HepG2 (cell line): ENCODE measurements around the gene MICAL3. TPM values are rescaled to one million over a fixed set of nuclear protein-coding genes. Genes with fewer than 3 reads are reported as not detected.

Source experiments
- ATAC-seq: fragments of 200-7000 bp; cut with Tn5 transposase; 3 replicates; pipeline ENCODE4 v1.9.1; 2020; ENCODE audit warnings: mild to moderate bottlenecking, moderate library complexity
- BruUV-seq: library from RNA; stranded (reverse); fragments of 400-500 nt; replicated peaks from 2 replicates; lab custom pipeline; 2021; lab: Mats Ljungman, UMichigan
- CTCF ChIA-PET: fragments of 300-600 bp; formaldehyde crosslinking; extraction: SDS; loops from one replicate; lab custom pipeline; 2021; ENCODE audit warnings: low total read pairs, inconsistent platforms, low intra/inter-chr PET ratio; lab: Yijun Ruan, JAX
- POLR2A ChIA-PET: fragments of 350-600 bp; sonication (Branson Sonifier 250); formaldehyde crosslinking; loops from one replicate; lab custom pipeline; 2020; ENCODE audit warnings: antibody characterized with exemption, inconsistent platforms; lab: Yijun Ruan, JAX
- DNase-seq: peaks from one replicate; pipeline ENCODE4 v3.0.0-alpha.2; 2015; ENCODE audit warnings: low spot score
- FAIRE-seq: peaks from 3 replicates; lab custom pipeline; 2011; peaks lifted over from hg19 to GRCh38; lab: Jason Lieb, UNC
- H2AFZ ChIP-seq: one replicate; pipeline ENCODE4 v1.6.1; 2011; ENCODE audit warnings: low read length, inconsistent platforms
- H3K27ac ChIP-seq: fragments of 300-600 bp; 3 replicates; pipeline ENCODE4 v1.8.0; 2011; ENCODE audit warnings: mixed run types, mild to moderate bottlenecking, mixed read lengths, low read length, inconsistent platforms; ENCODE audit not compliant: insufficient read depth; ENCODE audit errors: extremely low read length
- H3K27me3 ChIP-seq, 2 experiments: fragments of 200-600 bp in 1 of 2; 2 replicates in 1 of 2; 3 replicates in 1 of 2; pipeline versions ENCODE4 v1.6.0 to v1.8.0; 2011; ENCODE audit warnings: low read length in 2 of 2, mild to moderate bottlenecking in 2 of 2, moderate library complexity in 2 of 2, inconsistent platforms in 1 of 2; ENCODE audit not compliant: insufficient read depth in 2 of 2, control insufficient read depth in 1 of 2
- H3K36me3 ChIP-seq, 2 experiments: fragments of 200-600 bp in 1 of 2; replicated peaks in 1 of 2; 2 replicates in 1 of 2; 3 replicates in 1 of 2; pipeline versions ENCODE4 v1.5.1 to v1.8.0; 2011; ENCODE audit warnings: low read length in 2 of 2, inconsistent platforms in 1 of 2; ENCODE audit not compliant: insufficient read depth in 2 of 2, control insufficient read depth in 1 of 2
- H3K4me1 ChIP-seq: 2 replicates; pipeline ENCODE4 v1.5.1; 2012; ENCODE audit warnings: low read length, inconsistent platforms; ENCODE audit not compliant: insufficient read depth
- H3K4me2 ChIP-seq: 2 replicates; pipeline ENCODE4 v1.6.0; 2011; ENCODE audit warnings: low read depth, low read length, inconsistent platforms
- H3K4me3 ChIP-seq, 3 experiments: fragments of 200-600 bp in 1 of 3; sonication (generic), shearing (Covaris generic) in 1 of 3; replicated peaks in 1 of 3; 2 replicates each; pipeline ENCODE4 v1.5.1; 2011 to 2016; ENCODE audit warnings: low read length in 3 of 3, inconsistent platforms in 2 of 3, low read depth in 2 of 3, mild to moderate bottlenecking in 2 of 3, control low read depth in 1 of 3, mixed read lengths in 1 of 3; ENCODE audit not compliant: insufficient read depth in 1 of 3
- H3K79me2 ChIP-seq: one replicate; pipeline ENCODE4 v1.6.1; 2011; ENCODE audit warnings: low read length, inconsistent platforms; ENCODE audit not compliant: insufficient read depth
- H3K9ac ChIP-seq: 2 replicates; pipeline ENCODE4 v1.6.0; 2011; ENCODE audit warnings: mild to moderate bottlenecking, low read depth, low read length, inconsistent platforms; ENCODE audit not compliant: insufficient read depth
- H3K9me3 ChIP-seq: 2 replicates; pipeline ENCODE4 v1.5.1; 2012; ENCODE audit warnings: mild to moderate bottlenecking, low read length
- H4K20me1 ChIP-seq: 2 replicates; pipeline ENCODE4 v1.6.0; 2011; ENCODE audit warnings: inconsistent platforms, mild to moderate bottlenecking, low read length, moderate library complexity; ENCODE audit not compliant: insufficient read depth
- EP300 ChIP-seq, 3 experiments: sonication (generic) in 1 of 3; formaldehyde crosslinking in 1 of 3; IDR thresholded peaks; 2 replicates each; pipeline versions ENCODE4 v1.5.1 to v1.6.1; 2011 to 2020; ENCODE audit warnings: low read depth in 2 of 3, low read length in 2 of 3, borderline replicate concordance in 1 of 3, improper control_type of control experiment in 1 of 3, mild to moderate bottlenecking in 1 of 3, missing genetic modification reagents in 1 of 3, moderate library complexity in 1 of 3
- RBFOX2 ChIP-seq: fragments of 200-400 bp; formaldehyde crosslinking; IDR thresholded peaks from 2 replicates; pipeline ENCODE4 v1.6.1; 2017; ENCODE audit warnings: low read depth, mild to moderate bottlenecking, low read length
- REL ChIP-seq: sonication (generic); formaldehyde crosslinking; conservative IDR thresholded peaks from 2 replicates; pipeline ENCODE4 v1.8.0; 2022; ENCODE audit warnings: mild to moderate bottlenecking, missing genetic modification reagents, moderate library complexity
- ZBTB8A ChIP-seq: sonication (generic); formaldehyde crosslinking; IDR thresholded peaks from 2 replicates; pipeline ENCODE4 v1.4.0; 2020; ENCODE audit warnings: mild to moderate bottlenecking, low read depth, missing genetic modification reagents, borderline replicate concordance
- ZFP36L2 ChIP-seq: sonication (generic); formaldehyde crosslinking; IDR thresholded peaks from 2 replicates; pipeline ENCODE4 v1.4.0; 2020; ENCODE audit warnings: missing genetic modification reagents
- ZNF251 ChIP-seq: sonication (generic); formaldehyde crosslinking; IDR thresholded peaks from 2 replicates; pipeline ENCODE4 v1.9.0; 2021; ENCODE audit warnings: mild to moderate bottlenecking, missing genetic modification reagents
- ZNF431 ChIP-seq: sonication (generic); formaldehyde crosslinking; IDR thresholded peaks from 2 replicates; pipeline ENCODE4 v1.9.0; 2022; ENCODE audit warnings: missing genetic modification reagents, low read depth, mild to moderate bottlenecking, borderline replicate concordance
- ZNF44 ChIP-seq: sonication (generic); formaldehyde crosslinking; IDR thresholded peaks from 2 replicates; pipeline ENCODE4 v1.5.1; 2020; ENCODE audit warnings: mild to moderate bottlenecking, missing genetic modification reagents
- ZSCAN20 ChIP-seq: sonication (generic); formaldehyde crosslinking; IDR thresholded peaks from 2 replicates; pipeline ENCODE4 v1.4.0; 2020; ENCODE audit warnings: missing genetic modification reagents, mild to moderate bottlenecking, borderline replicate concordance
- WGBS: methylation state at CpG from one replicate; pipeline ENCODE4 v1.1.6; 2017; ENCODE audit warnings: low lambda C conversion rate; 5-methylcytosine and 5-hydroxymethylcytosine counted together
- in situ Hi-C: cut with HindIII; loops from 2 replicates; pipeline ENCODE4 v1.10.0; 2017; ENCODE audit warnings: low pct_unique_long_range_greater_than_20kb; ENCODE audit not compliant: extremely low pct_ligation_motif_present
- intact Hi-C: fragments of 100-400 bp; cut with micrococcal nuclease; formaldehyde crosslinking; loops from one replicate; pipeline ENCODE4 v1.10.0; 2022; ENCODE audit not compliant: unreplicated experiment
- polyA plus RNA-seq, 8 experiments: library from polyadenylated mRNA; depleted of rRNA in 3 of 8; stranded (reverse) in 7 of 8; unstranded in 1 of 8; fragments of >200 nt; fragmentation: Illumina TruSeq in 4 of 8; extraction: Trizol in 4 of 8; gene quantifications; 2 replicates each; pipeline versions ENCODE4 v1.2.1 to v1.2.3, GENCODE V29; 2011 to 2016; ENCODE audit warnings: low read depth in 4 of 8, missing spikeins in 1 of 8, mixed read lengths in 1 of 8; ENCODE audit not compliant: insufficient read depth in 1 of 8
- total RNA-seq, 5 experiments: library from RNA; depleted of rRNA; stranded (reverse); fragments of >200 nt; fragmentation: Illumina TruSeq; extraction: Trizol; gene quantifications; 2 replicates each; pipeline ENCODE4 v1.2.3, GENCODE V29; 2016; ENCODE audit warnings: low read depth in 1 of 5
- TF ChIP-seq, protein P1 (sequence below), 2 experiments: IDR thresholded peaks; 2 replicates each; pipeline ENCODE4 v1.6.1; 2011 to 2012; ENCODE audit warnings: low read length in 2 of 2, borderline replicate concordance in 1 of 2, low read depth in 1 of 2, mild to moderate bottlenecking in 1 of 2, moderate library complexity in 1 of 2
- TF ChIP-seq, protein P2 (sequence below): sonication (generic); formaldehyde crosslinking; conservative IDR thresholded peaks from 2 replicates; pipeline ENCODE4 v1.4.0; 2020; ENCODE audit warnings: missing genetic modification reagents
- TF ChIP-seq, protein P3 (sequence below): sonication (generic); formaldehyde crosslinking; conservative IDR thresholded peaks from 2 replicates; pipeline ENCODE4 v1.4.0; 2020; ENCODE audit warnings: missing genetic modification reagents
- TF ChIP-seq, protein P4 (sequence below): sonication (generic); formaldehyde crosslinking; IDR thresholded peaks from 2 replicates; pipeline ENCODE4 v1.4.0; 2020; ENCODE audit warnings: missing genetic modification reagents, low read depth, mild to moderate bottlenecking, borderline replicate concordance
- TF ChIP-seq, protein P5 (sequence below): sonication (generic); formaldehyde crosslinking; IDR thresholded peaks from 2 replicates; pipeline ENCODE4 v1.5.1; 2020; ENCODE audit warnings: missing genetic modification reagents, mild to moderate bottlenecking, borderline replicate concordance

MICAL3 gene
- total and polyA plus RNA-seq, 2 of the 13 experiments (the other 11 are each of a cell fraction or from before 2014, with no cell fraction given), result 5.3 to 12.5 TPM

DNA sequence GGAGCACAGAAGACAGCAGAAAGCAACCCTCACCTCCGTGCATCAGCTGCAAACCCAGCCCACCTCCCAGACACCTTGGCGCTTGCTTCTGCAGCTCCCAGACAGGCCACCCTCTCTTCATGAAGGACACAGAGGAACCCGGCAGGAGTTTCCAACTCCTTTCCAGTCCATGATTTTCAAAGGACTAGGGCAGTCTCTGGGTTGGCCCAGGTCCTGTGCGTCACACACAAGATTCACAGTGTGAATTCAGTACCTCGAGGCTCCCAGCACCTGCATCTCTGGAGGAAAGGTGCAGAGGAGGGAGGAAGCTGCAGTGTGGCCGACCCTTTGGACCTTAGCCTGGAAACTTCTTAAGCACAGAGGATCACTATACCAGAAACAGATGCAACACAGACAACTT lies 189.1 kb downstream of the MICAL3 start:
- CTCF ChIA-PET, result no interaction called here
- ATAC-seq (no peak), FAIRE-seq (no peak), DNase-seq (no peak)
- H3K79me2 ChIP-seq, result no peaks in the 10 kb centered on the region
- intact Hi-C loops, result no loop called here
- H4K20me1 ChIP-seq, result no peaks in the 10 kb centered on the region
- H3K9ac ChIP-seq, result no peak overlapping the region
- H3K27me3 ChIP-seq, result no peaks in the 10 kb centered on the region
- no TSS peak for BruUV-seq
- no peak overlapping the region for H3K4me3 ChIP-seq
- 91% methylated on average over 4 of the region's 6 CpGs for WGBS
- no peaks in the 10 kb centered on the region for H3K9me3 ChIP-seq
- H3K36me3 ChIP-seq, result peaks cover 4 to 33% of the 10 kb centered on the region in 2 experiments; a peak in 3 of 5 replicates
- POLR2A ChIA-PET, result no interaction called here
- H3K4me2 ChIP-seq, result no peak overlapping the region
- in situ Hi-C loops, result loop anchor here (10.0 kb wide), 2 partner anchors 160 to 190 kb away; partner anchors contain the start of gene MICAL3
- no peak overlapping the region for H2AFZ ChIP-seq
- H3K27ac ChIP-seq, result no peak overlapping the region
- H3K4me1 ChIP-seq, result no peaks in the 10 kb centered on the region
- TF ChIP-seq ZSCAN20 (no peak), ZNF431 (no peak), ZNF44 (CRISPR knock-in tag) (no peak), RBFOX2 (no peak), ZNF251 (CRISPR knock-in tag) (no peak), EP300 (IDR thresholded peaks at IDR 0.05; ENCODE audit: low read depth in 2 of 2, low read length in 2 of 2) (no peak), EP300 (CRISPR knock-in tag; IDR thresholded peaks at IDR 0.05; ENCODE audit: borderline replicate concordance) (no peak), REL (no peak), ZBTB8A (CRISPR knock-in tag) (no peak), ZFP36L2 (CRISPR knock-in tag) (no peak)
- TF ChIP-seq, protein P1, sequence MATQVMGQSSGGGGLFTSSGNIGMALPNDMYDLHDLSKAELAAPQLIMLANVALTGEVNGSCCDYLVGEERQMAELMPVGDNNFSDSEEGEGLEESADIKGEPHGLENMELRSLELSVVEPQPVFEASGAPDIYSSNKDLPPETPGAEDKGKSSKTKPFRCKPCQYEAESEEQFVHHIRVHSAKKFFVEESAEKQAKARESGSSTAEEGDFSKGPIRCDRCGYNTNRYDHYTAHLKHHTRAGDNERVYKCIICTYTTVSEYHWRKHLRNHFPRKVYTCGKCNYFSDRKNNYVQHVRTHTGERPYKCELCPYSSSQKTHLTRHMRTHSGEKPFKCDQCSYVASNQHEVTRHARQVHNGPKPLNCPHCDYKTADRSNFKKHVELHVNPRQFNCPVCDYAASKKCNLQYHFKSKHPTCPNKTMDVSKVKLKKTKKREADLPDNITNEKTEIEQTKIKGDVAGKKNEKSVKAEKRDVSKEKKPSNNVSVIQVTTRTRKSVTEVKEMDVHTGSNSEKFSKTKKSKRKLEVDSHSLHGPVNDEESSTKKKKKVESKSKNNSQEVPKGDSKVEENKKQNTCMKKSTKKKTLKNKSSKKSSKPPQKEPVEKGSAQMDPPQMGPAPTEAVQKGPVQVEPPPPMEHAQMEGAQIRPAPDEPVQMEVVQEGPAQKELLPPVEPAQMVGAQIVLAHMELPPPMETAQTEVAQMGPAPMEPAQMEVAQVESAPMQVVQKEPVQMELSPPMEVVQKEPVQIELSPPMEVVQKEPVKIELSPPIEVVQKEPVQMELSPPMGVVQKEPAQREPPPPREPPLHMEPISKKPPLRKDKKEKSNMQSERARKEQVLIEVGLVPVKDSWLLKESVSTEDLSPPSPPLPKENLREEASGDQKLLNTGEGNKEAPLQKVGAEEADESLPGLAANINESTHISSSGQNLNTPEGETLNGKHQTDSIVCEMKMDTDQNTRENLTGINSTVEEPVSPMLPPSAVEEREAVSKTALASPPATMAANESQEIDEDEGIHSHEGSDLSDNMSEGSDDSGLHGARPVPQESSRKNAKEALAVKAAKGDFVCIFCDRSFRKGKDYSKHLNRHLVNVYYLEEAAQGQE (IDR thresholded peaks at IDR 0.05; ENCODE audit: borderline replicate concordance in 1 of 2, low read depth in 1 of 2, low read length in 2 of 2), result no peak
- TF ChIP-seq, protein P2, sequence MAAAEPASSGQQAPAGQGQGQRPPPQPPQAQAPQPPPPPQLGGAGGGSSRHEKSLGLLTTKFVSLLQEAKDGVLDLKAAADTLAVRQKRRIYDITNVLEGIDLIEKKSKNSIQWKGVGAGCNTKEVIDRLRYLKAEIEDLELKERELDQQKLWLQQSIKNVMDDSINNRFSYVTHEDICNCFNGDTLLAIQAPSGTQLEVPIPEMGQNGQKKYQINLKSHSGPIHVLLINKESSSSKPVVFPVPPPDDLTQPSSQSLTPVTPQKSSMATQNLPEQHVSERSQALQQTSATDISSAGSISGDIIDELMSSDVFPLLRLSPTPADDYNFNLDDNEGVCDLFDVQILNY (CRISPR knock-in tag), result no peak
- TF ChIP-seq, protein P3, sequence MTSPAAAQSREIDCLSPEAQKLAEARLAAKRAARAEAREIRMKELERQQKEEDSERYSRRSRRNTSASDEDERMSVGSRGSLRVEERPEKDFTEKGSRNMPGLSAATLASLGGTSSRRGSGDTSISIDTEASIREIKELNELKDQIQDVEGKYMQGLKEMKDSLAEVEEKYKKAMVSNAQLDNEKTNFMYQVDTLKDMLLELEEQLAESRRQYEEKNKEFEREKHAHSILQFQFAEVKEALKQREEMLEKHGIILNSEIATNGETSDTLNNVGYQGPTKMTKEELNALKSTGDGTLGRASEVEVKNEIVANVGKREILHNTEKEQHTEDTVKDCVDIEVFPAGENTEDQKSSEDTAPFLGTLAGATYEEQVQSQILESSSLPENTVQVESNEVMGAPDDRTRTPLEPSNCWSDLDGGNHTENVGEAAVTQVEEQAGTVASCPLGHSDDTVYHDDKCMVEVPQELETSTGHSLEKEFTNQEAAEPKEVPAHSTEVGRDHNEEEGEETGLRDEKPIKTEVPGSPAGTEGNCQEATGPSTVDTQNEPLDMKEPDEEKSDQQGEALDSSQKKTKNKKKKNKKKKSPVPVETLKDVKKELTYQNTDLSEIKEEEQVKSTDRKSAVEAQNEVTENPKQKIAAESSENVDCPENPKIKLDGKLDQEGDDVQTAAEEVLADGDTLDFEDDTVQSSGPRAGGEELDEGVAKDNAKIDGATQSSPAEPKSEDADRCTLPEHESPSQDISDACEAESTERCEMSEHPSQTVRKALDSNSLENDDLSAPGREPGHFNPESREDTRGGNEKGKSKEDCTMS (CRISPR knock-in tag), result no peak
- TF ChIP-seq, protein P4, sequence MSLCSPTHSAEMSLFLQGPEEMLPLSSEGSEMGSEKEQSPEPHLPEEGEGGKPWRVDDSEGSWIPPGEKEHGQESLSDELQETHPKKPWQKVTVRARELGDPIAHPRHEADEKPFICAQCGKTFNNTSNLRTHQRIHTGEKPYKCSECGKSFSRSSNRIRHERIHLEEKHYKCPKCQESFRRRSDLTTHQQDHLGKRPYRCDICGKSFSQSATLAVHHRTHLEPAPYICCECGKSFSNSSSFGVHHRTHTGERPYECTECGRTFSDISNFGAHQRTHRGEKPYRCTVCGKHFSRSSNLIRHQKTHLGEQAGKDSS (CRISPR knock-in tag), result no peak
- TF ChIP-seq, protein P5, sequence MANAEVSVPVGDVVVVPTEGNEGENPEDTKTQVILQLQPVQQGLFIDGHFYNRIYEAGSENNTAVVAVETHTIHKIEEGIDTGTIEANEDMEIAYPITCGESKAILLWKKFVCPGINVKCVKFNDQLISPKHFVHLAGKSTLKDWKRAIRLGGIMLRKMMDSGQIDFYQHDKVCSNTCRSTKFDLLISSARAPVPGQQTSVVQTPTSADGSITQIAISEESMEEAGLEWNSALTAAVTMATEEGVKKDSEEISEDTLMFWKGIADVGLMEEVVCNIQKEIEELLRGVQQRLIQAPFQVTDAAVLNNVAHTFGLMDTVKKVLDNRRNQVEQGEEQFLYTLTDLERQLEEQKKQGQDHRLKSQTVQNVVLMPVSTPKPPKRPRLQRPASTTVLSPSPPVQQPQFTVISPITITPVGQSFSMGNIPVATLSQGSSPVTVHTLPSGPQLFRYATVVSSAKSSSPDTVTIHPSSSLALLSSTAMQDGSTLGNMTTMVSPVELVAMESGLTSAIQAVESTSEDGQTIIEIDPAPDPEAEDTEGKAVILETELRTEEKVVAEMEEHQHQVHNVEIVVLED (CRISPR knock-in tag), result no peak
